HepG2 (cell line): Measurements from ENCODE around the gene SAPCD1. TPM values are rescaled to one million over a fixed set of nuclear protein-coding genes. Genes with fewer than 3 reads are reported as not detected.

Experiments used
- ATF3 ChIP-seq: sonication (generic); formaldehyde crosslinking; IDR thresholded peaks from 2 replicates; pipeline ENCODE4 v1.4.0; 2020; ENCODE audit warnings: missing genetic modification reagents
- CTCF ChIP-seq: sonication (generic); formaldehyde crosslinking; IDR thresholded peaks from 2 replicates; pipeline ENCODE4 v1.5.0; 2020; ENCODE audit warnings: mild to moderate bottlenecking, missing genetic modification reagents, moderate library complexity
- DMAP1 ChIP-seq: IDR thresholded peaks from 2 replicates; pipeline ENCODE4 v1.6.1; 2016
- HINFP ChIP-seq: sonication (generic); formaldehyde crosslinking; IDR thresholded peaks from 2 replicates; pipeline ENCODE4 v1.4.0; 2020; ENCODE audit warnings: low read depth, mild to moderate bottlenecking, missing genetic modification reagents
- HNF4A ChIP-seq: sonication (generic); formaldehyde crosslinking; IDR thresholded peaks from 2 replicates; pipeline ENCODE4 v1.4.0; 2020; ENCODE audit warnings: missing genetic modification reagents
- HOXD1 ChIP-seq: sonication (generic); formaldehyde crosslinking; IDR thresholded peaks from 2 replicates; pipeline ENCODE4 v1.5.0; 2020; ENCODE audit warnings: missing genetic modification reagents
- ISL2 ChIP-seq: sonication (generic); formaldehyde crosslinking; IDR thresholded peaks from 2 replicates; pipeline ENCODE4 v1.5.0; 2020; ENCODE audit warnings: missing genetic modification reagents
- KLF9 ChIP-seq: IDR thresholded peaks from 2 replicates; pipeline ENCODE4 v1.6.1; 2016; ENCODE audit warnings: low read depth
- MEIS2 ChIP-seq: sonication (generic); formaldehyde crosslinking; IDR thresholded peaks from 2 replicates; pipeline ENCODE4 v1.9.0; 2021; ENCODE audit warnings: mild to moderate bottlenecking, missing genetic modification reagents
- REXO4 ChIP-seq: sonication (generic); formaldehyde crosslinking; IDR thresholded peaks from 2 replicates; pipeline ENCODE4 v1.8.0; 2022; ENCODE audit warnings: missing genetic modification reagents, mild to moderate bottlenecking, borderline replicate concordance
- XBP1 ChIP-seq: sonication (generic); formaldehyde crosslinking; IDR thresholded peaks from 2 replicates; pipeline ENCODE4 v1.5.0; 2020; ENCODE audit warnings: missing genetic modification reagents
- ZNF296 ChIP-seq: sonication (generic); formaldehyde crosslinking; conservative IDR thresholded peaks from 2 replicates; pipeline ENCODE4 v1.5.0; 2020; ENCODE audit warnings: mild to moderate bottlenecking, missing genetic modification reagents
- ZNF362 ChIP-seq: sonication (generic); formaldehyde crosslinking; IDR thresholded peaks from 2 replicates; pipeline ENCODE4 v1.4.0; 2020; ENCODE audit warnings: missing genetic modification reagents, mild to moderate bottlenecking, borderline replicate concordance
- ZNF512 ChIP-seq: sonication (generic); formaldehyde crosslinking; IDR thresholded peaks from 2 replicates; pipeline ENCODE4 v1.4.0; 2020; ENCODE audit warnings: mild to moderate bottlenecking, missing genetic modification reagents
- ZNF629 ChIP-seq: sonication (generic); formaldehyde crosslinking; conservative IDR thresholded peaks from 2 replicates; pipeline ENCODE4 v1.5.0; 2020; ENCODE audit warnings: missing genetic modification reagents
- ZNF780A ChIP-seq: sonication (generic); formaldehyde crosslinking; IDR thresholded peaks from 2 replicates; pipeline ENCODE4 v1.8.0; 2022; ENCODE audit warnings: mild to moderate bottlenecking, missing genetic modification reagents, moderate library complexity
- ZNF782 ChIP-seq: sonication (generic); formaldehyde crosslinking; IDR thresholded peaks from 2 replicates; pipeline ENCODE4 v1.4.0; 2020; ENCODE audit warnings: missing genetic modification reagents, mild to moderate bottlenecking, borderline replicate concordance
- ZSCAN12 ChIP-seq: sonication (generic); formaldehyde crosslinking; IDR thresholded peaks from 2 replicates; pipeline ENCODE4 v1.9.0; 2021; ENCODE audit warnings: mild to moderate bottlenecking, missing genetic modification reagents
- polyA plus RNA-seq, 8 experiments: library from polyadenylated mRNA; depleted of rRNA in 3 of 8; stranded (reverse) in 7 of 8; unstranded in 1 of 8; fragments of >200 nt; fragmentation: Illumina TruSeq in 4 of 8; extraction: Trizol in 4 of 8; gene quantifications; 2 replicates each; pipeline versions ENCODE4 v1.2.1 to v1.2.3, GENCODE V29; 2011 to 2016; ENCODE audit warnings: low read depth in 4 of 8, missing spikeins in 1 of 8, mixed read lengths in 1 of 8; ENCODE audit not compliant: insufficient read depth in 1 of 8
- total RNA-seq, 5 experiments: library from RNA; depleted of rRNA; stranded (reverse); fragments of >200 nt; fragmentation: Illumina TruSeq; extraction: Trizol; gene quantifications; 2 replicates each; pipeline ENCODE4 v1.2.3, GENCODE V29; 2016; ENCODE audit warnings: low read depth in 1 of 5

The SAPCD1 gene
- total and polyA plus RNA-seq, 2 of the 13 experiments (the other 11 are each of a cell fraction or from before 2014, with no cell fraction given): 2.5 to 3.9 TPM

GRCh38 chr6:31806470-31807272, 44.2 kb downstream of the SAPCD1 start, which contains the start of gene LSM2 (continued):
- TF ChIP-seq ZNF780A (CRISPR knock-in tag) (no peak; the same call in 1 of the 2 replicates), CTCF (CRISPR knock-in tag) (peak; percentile 89), REXO4 (CRISPR knock-in tag) (peak; percentile 69; the same call in 1 of the 2 replicates), KLF9 (CRISPR knock-in tag) (no peak), HNF4A (peak; percentile 96), MEIS2 (CRISPR knock-in tag) (peak; percentile 63), HINFP (peak; percentile 99), ZSCAN12 (CRISPR knock-in tag) (no peak), HOXD1 (CRISPR knock-in tag) (peak; percentile 71; the same call in 1 of the 2 replicates), ZNF362 (CRISPR knock-in tag) (peak; percentile 70; the same call in 1 of the 2 replicates), ZNF296 (CRISPR knock-in tag) (no peak), ISL2 (peak; percentile 61; the same call in 1 of the 2 replicates), XBP1 (no peak), ZNF782 (peak; percentile 95), ZNF512 (CRISPR knock-in tag) (no peak), ATF3 (CRISPR knock-in tag) (peak; percentile 43; the same call in 1 of the 2 replicates), ZNF629 (CRISPR knock-in tag) (peak; percentile 46; the same call in 1 of the 2 replicates), DMAP1 (CRISPR knock-in tag) (peak; percentile 94)
